Mesodermal cell (in vitro differentiated cells): ENCODE data around the gene PPIH.

Experiments
- H3K27ac ChIP-seq: 2 replicates; pipeline ENCODE4 v1.7.0; 2013; ENCODE audit warnings: mild to moderate bottlenecking, low read depth, low read length, moderate library complexity; ENCODE audit not compliant: severe bottlenecking
- H3K36me3 ChIP-seq: 2 replicates; pipeline ENCODE4 v1.7.1; 2013; ENCODE audit warnings: mild to moderate bottlenecking, low read length, moderate library complexity; ENCODE audit not compliant: control insufficient read depth, insufficient read depth
- H3K4me1 ChIP-seq: one replicate; pipeline ENCODE4 v1.7.1; 2013; ENCODE audit warnings: mild to moderate bottlenecking, low read length; ENCODE audit not compliant: insufficient read depth, control insufficient read depth, poor library complexity, severe bottlenecking
- H3K4me3 ChIP-seq: 2 replicates; pipeline ENCODE4 v1.7.0; 2013; ENCODE audit warnings: low read length, control low read depth, mild to moderate bottlenecking; ENCODE audit not compliant: insufficient read depth, poor library complexity, severe bottlenecking; ENCODE audit errors: extremely low read depth
- H3K9me3 ChIP-seq: 2 replicates; pipeline ENCODE4 v1.7.1; 2013; ENCODE audit warnings: mild to moderate bottlenecking, low read length, moderate library complexity; ENCODE audit not compliant: control insufficient read depth
- WGBS, 2 experiments: methylation state at CpG; one replicate each; pipeline ENCODE4 v1.1.5; 2013; ENCODE audit warnings: missing lambda C conversion rate in 2 of 2; ENCODE audit not compliant: insufficient coverage in 2 of 2; 5-methylcytosine and 5-hydroxymethylcytosine counted together

Gene PPIH

DNA sequence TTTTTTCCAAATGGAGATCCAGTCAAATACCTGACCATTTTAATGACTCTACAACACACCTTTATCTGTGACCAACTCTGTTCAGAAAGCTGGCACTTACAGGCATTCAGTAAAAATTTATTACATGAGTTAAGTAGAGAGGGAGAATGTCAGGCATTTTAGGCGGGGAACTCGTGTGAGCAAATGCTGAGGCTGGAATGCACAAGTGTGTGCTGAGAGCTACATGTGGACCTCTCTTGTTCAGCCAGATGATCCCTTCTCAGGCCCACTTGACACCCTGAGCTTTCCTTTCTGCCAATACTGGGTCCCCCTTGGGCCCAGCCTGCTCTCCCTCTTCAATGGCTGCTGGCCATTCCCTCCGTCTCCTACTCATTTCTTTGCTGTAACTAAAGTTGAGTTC is 11.7 kb downstream of the PPIH start:
- H3K36me3 ChIP-seq, result peaks cover 93% of the 10 kb centered on the region
- no peaks in the 10 kb centered on the region for H3K9me3 ChIP-seq
- H3K4me1 ChIP-seq, result no peaks in the 10 kb centered on the region
- WGBS, 2 experiments, result 100% methylated on average over 2 of the region's 3 CpGs
- H3K27ac ChIP-seq, result peak overlapping the region; percentile 36
- no peak overlapping the region for H3K4me3 ChIP-seq

GRCh38 chr1:42670425-42670824 is 12.2 kb downstream of the PPIH start:
- Histone ChIP-seq H3K4me3 (no peak overlapping the region), H3K4me1 (no peaks in the 10 kb centered on the region), H3K27ac (peak overlapping the region; percentile 36), H3K9me3 (no peaks in the 10 kb centered on the region), H3K36me3 (peaks cover 92% of the 10 kb centered on the region)
- 80 to 100% methylated on average over 1 to 2 of the region's 4 CpGs for WGBS, 2 experiments

DNA sequence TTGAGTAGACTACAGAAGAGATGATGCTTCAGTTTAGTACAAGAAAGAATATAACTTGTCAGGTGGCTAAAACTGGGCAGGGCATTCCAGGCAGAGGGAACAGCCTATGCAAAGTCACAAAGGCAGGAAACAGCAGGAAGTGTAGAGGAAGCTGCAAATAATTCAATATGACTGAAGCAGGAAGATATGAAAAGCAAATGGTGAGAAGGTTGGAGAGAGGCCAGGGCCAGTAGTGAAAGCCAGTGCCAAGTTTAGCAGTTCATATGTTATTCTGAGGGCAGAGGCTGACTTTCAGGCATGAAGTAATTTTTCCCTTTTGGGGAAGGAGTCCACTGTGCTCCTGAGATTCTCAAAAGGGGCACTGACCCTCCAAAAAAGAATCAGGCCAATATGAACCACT is 16.0 kb downstream of the PPIH start:
- Histone ChIP-seq H3K36me3 (peaks cover 62% of the 10 kb centered on the region), H3K27ac (no peak overlapping the region), H3K4me3 (no peak overlapping the region), H3K4me1 (no peaks in the 10 kb centered on the region), H3K9me3 (no peaks in the 10 kb centered on the region)

GRCh38 chr1:42674682-42675081 is 16.5 kb downstream of the PPIH start:
- H3K27ac ChIP-seq, result no peak overlapping the region

DNA sequence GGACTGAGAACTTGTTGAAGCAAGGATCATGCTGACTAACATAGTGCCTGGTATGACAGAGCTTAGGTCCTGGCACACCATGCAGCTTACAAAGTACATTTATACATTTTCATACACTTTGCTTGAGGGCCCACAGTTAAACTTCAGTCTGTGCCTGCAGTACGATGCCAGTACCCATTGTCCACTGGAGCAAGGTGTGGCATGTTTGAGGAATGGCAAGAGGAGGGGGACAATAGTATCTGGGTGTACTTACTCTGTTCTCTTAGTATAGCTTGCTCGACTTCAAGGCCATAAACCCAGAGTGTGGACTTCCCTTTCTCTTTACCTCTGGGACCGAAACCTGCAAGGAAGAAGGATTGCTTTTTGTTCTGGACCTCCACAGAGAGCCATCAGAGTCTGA is 17.2 kb downstream of the PPIH start:
- Histone ChIP-seq H3K36me3 (peaks cover 52% of the 10 kb centered on the region), H3K9me3 (no peaks in the 10 kb centered on the region), H3K27ac (no peak overlapping the region), H3K4me1 (no peaks in the 10 kb centered on the region), H3K4me3 (no peak overlapping the region)
- WGBS, 2 experiments, result 93 to 94% methylated on average over 3 of the region's 3 CpGs

More at GRCh38 chr1:42674682-42675081, 16.5 kb downstream of the PPIH start:
- Histone ChIP-seq H3K4me1 (no peaks in the 10 kb centered on the region), H3K36me3 (peaks cover 59% of the 10 kb centered on the region), H3K9me3 (no peaks in the 10 kb centered on the region), H3K4me3 (no peak overlapping the region)
- WGBS, 2 experiments, result no CpG with 5 or more reads among the region's 1 CpG

DNA sequence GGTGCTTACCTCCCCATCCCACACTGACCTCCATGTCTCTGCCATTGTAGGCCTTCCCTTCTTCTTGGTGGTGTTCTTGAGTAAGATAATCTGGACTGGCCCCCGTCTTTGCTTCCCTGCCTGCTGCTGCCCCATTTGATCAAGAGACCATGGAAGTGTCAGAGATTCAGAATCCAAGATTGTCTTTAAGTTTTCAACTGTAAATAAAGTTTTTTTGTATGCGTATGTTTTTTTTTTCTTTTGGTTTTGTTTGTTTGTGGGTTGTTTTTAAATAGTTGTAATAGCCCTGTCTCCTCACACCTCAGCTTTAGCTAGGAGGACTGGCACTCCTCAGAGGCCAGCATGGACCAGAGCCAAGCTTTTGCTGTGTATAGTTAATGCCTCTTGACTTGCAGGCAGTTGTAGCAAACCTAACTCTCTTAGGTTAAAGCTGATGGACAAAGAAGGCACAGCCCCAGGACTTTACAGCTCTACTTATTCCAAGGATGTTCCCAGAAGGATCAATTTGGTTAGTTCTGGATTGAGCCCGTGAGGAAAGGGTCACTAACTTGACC is 18.4 kb downstream of the PPIH start:
- Histone ChIP-seq H3K4me1 (no peaks in the 10 kb centered on the region), H3K9me3 (no peaks in the 10 kb centered on the region), H3K27ac (no peak overlapping the region), H3K36me3 (peaks cover 41% of the 10 kb centered on the region), H3K4me3 (no peak overlapping the region)
- 88 to 93% methylated on average over 1 to 3 of the region's 3 CpGs for WGBS, 2 experiments

GRCh38 chr1:42679364-42679983 is 21.3 kb downstream of the PPIH start:
- H3K9me3 ChIP-seq, result no peaks in the 10 kb centered on the region
- H3K4me1 ChIP-seq, result peaks cover under 1% of the 10 kb centered on the region
- H3K27ac ChIP-seq, result no peak overlapping the region
- no peak overlapping the region for H3K4me3 ChIP-seq
- 88 to 98% methylated on average over 6 to 8 of the region's 10 CpGs for WGBS, 2 experiments
- H3K36me3 ChIP-seq, result peaks cover 31% of the 10 kb centered on the region

- no peak overlapping the region for H3K4me3 ChIP-seq
- H3K36me3 ChIP-seq, result peaks cover 32% of the 10 kb centered on the region
- H3K4me1 ChIP-seq, result peaks cover 6% of the 10 kb centered on the region
- H3K27ac ChIP-seq, result no peak overlapping the region
- H3K9me3 ChIP-seq, result no peaks in the 10 kb centered on the region
- WGBS, 2 experiments, result 83 to 100% methylated on average over 1 to 2 of the region's 2 CpGs
These were observed 21.8 kb downstream of the PPIH start for GRCh38 chr1:42680055-42680454.

GRCh38 chr1:42680921-42681683 is 22.9 kb downstream of the PPIH start:
- Histone ChIP-seq H3K27ac (peak overlapping the region; percentile 86), H3K4me1 (peaks cover 13% of the 10 kb centered on the region)

DNA sequence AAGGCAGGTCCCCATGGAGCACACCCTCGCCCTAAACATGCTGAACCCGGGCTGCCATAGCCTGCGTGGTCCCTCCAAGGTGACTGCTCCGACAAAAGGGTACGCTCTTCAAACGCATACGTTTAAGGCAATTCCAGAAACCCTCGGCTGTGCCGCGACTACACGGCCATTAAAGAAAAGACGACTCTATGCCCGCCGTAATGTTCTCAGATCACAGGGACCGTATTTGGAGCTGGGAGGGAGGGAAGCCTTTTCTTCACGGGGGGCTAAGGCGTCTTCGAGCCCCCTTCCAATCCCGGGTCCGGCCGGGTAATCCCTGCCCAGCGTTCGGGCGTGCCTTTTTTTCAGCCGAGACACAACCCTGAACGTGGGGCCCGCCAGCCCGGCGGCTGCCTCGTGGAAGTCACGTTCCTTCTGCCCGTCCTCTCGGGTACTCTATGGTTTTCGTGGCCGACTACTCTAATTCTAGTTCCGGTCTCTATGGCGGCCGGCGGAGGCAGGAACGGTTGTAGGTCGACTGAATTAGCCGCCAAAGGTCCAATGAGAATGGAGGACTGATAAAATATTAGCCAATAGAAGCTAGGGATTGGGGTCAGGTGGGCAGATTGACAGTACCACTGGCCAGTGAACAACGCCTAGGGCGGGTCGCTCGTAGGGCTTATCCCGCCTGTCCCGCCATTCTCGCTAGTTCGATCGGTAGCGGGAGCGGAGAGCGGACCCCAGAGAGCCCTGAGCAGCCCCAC is 23.7 kb downstream of the PPIH start, which contains the start of gene YBX1:
TSS of gene YBX1 (plus strand) at position 678 of the 743 bp plus-strand sequence. CDS start 148 bp downstream, outside the sequence.
- Histone ChIP-seq H3K27ac (peak within 1 kb of the TSS; percentile 86), H3K36me3 (peaks cover 38% of the 10 kb centered on the region), H3K4me1 (peaks cover 15% of the 10 kb centered on the region), H3K4me3 (peak within 1 kb of the TSS; percentile 77), H3K9me3 (no peaks in the 10 kb centered on the region)
- 0% methylated on average over 43 to 50 of the region's 54 CpGs for WGBS, 2 experiments

More at GRCh38 chr1:42680921-42681683, 22.9 kb downstream of the PPIH start:
- H3K36me3 ChIP-seq, result peaks cover 32% of the 10 kb centered on the region
- WGBS, 2 experiments, result 8 to 12% methylated on average over 12 to 15 of the region's 18 CpGs
- H3K4me3 ChIP-seq, result peak overlapping the region; percentile 77
- H3K9me3 ChIP-seq, result no peaks in the 10 kb centered on the region
